Effector memory CD8-positive, alpha-beta T cell (primary cell): ENCODE results near the gene TFE3.

Experiments used
- ATAC-seq: fragments of 150-1000 bp; cut with Tn5 transposase; replicated peaks from 2 replicates; pipeline ENCODE4 v1.10.0; 2021; ENCODE audit warnings: mild to moderate bottlenecking, moderate library complexity
- DNase-seq, 3 experiments: peaks; one replicate each; pipeline ENCODE4 v3.0.0; 2021
- H3K27ac Mint-ChIP-seq, 2 donors: one replicate each; pipeline ENCODE4 v1.8.0; 2022; ENCODE audit warnings: mild to moderate bottlenecking in 2 of 2, mixed read lengths in 2 of 2, moderate library complexity in 2 of 2
- H3K27me3 Mint-ChIP-seq, 2 donors: one replicate each; pipeline ENCODE4 v1.8.0; 2022; ENCODE audit warnings: mixed read lengths in 2 of 2
- H3K36me3 Mint-ChIP-seq: one replicate; pipeline ENCODE4 v1.8.0; 2022; ENCODE audit warnings: mild to moderate bottlenecking, moderate library complexity, mixed read lengths; ENCODE audit not compliant: insufficient read depth
- H3K4me1 Mint-ChIP-seq, 2 donors: one replicate each; pipeline ENCODE4 v1.8.0; 2022; ENCODE audit warnings: low read depth in 2 of 2, mixed read lengths in 2 of 2
- H3K4me3 Mint-ChIP-seq, 2 donors: one replicate each; pipeline ENCODE4 v1.8.0; 2022; ENCODE audit warnings: mild to moderate bottlenecking in 2 of 2, mixed read lengths in 2 of 2, moderate library complexity in 2 of 2
- H3K9me3 Mint-ChIP-seq, 2 donors: one replicate each; pipeline ENCODE4 v1.8.0; 2022; ENCODE audit warnings: mixed read lengths in 2 of 2

Gene TFE3

GRCh38 chrX:49053223-49054072, 10.3 kb upstream of the TFE3 start:
- Mint-ChIP-seq H3K4me3 (peak overlapping the region; percentile 79 to 89), H3K9me3 (no peaks in the 10 kb centered on the region), H3K27ac (peak overlapping the region; percentile 91 to 96), H3K27me3 (no peaks in the 10 kb centered on the region), H3K36me3 (peaks cover 8% of the 10 kb centered on the region), H3K4me1 (peaks cover 20 to 31% of the 10 kb centered on the region in 2 donors)
- peak; percentile 82 for ATAC-seq
- peak; percentile 35 to 42 (median 40) for DNase-seq

GRCh38 chrX:49043987-49044281, 777 bp upstream of the TFE3 start:
- ATAC-seq: no peak

GRCh38 chrX:49042581-49043219, 457 bp downstream of the TFE3 start:
- ATAC-seq (peak; percentile 0), DNase-seq (no peak)
- peaks cover 14 to 30% of the 10 kb centered on the region in 2 donors for H3K4me1 Mint-ChIP-seq

More at GRCh38 chrX:49043987-49044281, 777 bp upstream of the TFE3 start:
- H3K27ac Mint-ChIP-seq: peak overlapping the region; percentile 93 to 95
- peak overlapping the region; percentile 78 to 86 for H3K4me3 Mint-ChIP-seq
- DNase-seq: no peak
- peaks cover 14 to 26% of the 10 kb centered on the region in 2 donors for H3K4me1 Mint-ChIP-seq
- H3K9me3 Mint-ChIP-seq: no peaks in the 10 kb centered on the region
- no peaks in the 10 kb centered on the region for H3K27me3 Mint-ChIP-seq
- peaks cover 6% of the 10 kb centered on the region for H3K36me3 Mint-ChIP-seq

DNA sequence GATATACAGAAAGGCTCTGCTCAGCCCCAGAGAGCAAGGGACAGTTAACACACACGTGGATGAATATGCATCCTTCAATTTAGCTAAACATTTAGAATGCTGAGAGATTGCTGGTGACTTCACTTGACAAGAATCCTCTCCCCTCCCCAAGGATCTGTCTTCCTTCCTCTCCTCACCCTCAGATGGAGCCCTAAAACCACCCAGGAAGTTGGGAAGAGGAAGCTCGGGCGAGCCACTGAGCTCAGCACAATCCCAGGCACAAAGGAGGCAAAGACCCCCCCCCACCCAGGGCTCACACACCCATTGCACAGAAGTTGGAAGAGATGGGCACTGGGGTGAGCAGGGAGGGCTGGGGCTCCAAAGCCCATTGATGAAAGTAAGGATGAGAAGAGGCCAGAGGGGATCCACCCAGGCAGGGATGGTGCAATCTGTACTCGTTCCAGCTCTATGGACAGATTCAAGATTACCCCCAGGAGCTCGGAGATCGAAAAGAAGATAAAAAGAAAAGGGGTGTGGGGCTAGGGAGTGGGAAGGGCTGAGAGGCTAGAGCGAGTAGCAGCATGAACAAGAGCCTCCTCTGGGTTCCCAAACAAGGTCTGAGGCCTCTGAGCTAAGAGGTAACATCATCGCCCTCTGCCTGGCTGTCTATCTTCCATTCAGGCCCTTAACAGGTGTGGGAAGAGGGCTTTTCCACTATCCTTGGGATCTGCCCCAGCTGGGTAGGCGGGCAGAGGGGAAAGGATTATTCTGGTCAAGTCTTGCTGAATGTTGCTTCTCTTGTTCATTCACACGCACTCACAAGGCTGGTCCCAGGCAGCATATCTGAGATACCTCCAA, 1.2 kb downstream of the TFE3 start:
- Mint-ChIP-seq H3K4me3 (peak overlapping the region; percentile 78 to 86), H3K27me3 (no peaks in the 10 kb centered on the region), H3K9me3 (no peaks in the 10 kb centered on the region), H3K36me3 (peaks cover 19% of the 10 kb centered on the region), H3K4me1 (peaks cover 14 to 30% of the 10 kb centered on the region in 2 donors), H3K27ac (peak overlapping the region; percentile 93 to 95)
- no peak for DNase-seq
- ATAC-seq: no peak

More at GRCh38 chrX:49042581-49043219, 457 bp downstream of the TFE3 start:
- Mint-ChIP-seq H3K9me3 (no peaks in the 10 kb centered on the region), H3K36me3 (peaks cover 11% of the 10 kb centered on the region), H3K4me3 (peak overlapping the region; percentile 78 to 86), H3K27ac (peak overlapping the region; percentile 93 to 95), H3K27me3 (no peaks in the 10 kb centered on the region)

DNA sequence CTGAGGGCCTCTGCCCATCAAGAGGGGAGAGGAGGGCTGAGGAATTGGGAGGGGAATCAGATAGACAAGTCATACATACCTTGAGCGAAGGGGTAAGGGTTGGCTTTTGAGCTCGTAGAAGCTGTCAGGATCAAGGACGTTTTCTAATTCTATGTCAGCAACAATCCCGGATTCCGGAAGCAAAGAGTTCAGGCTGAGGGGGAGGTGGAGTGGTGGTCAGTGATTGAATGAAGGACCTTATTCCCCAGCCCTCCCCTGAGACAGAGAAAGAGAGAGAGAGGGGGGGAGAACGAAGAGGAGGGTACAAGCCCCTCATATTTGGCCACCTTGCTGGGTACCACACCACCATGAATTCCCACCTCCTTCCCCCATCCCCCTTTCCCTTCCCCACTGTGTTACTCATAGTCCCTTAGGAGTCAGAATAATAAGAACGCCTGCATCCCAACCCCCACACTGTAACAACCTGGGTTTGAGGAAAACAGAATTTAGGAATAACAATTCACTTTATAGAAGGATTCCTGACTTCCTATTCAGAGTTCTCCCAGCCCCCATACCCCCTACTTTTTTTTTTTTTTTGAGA, 2.7 kb downstream of the TFE3 start:
- H3K27me3 Mint-ChIP-seq: no peaks in the 10 kb centered on the region
- peaks cover 25% of the 10 kb centered on the region for H3K36me3 Mint-ChIP-seq
- H3K4me1 Mint-ChIP-seq: peaks cover 14 to 30% of the 10 kb centered on the region in 2 donors
- H3K27ac Mint-ChIP-seq: peak overlapping the region in 1 of 2 donors; percentile 93
- H3K4me3 Mint-ChIP-seq: peak overlapping the region in 1 of 2 donors; percentile 40
- no peak for DNase-seq
- no peaks in the 10 kb centered on the region for H3K9me3 Mint-ChIP-seq
- ATAC-seq: no peak

DNA sequence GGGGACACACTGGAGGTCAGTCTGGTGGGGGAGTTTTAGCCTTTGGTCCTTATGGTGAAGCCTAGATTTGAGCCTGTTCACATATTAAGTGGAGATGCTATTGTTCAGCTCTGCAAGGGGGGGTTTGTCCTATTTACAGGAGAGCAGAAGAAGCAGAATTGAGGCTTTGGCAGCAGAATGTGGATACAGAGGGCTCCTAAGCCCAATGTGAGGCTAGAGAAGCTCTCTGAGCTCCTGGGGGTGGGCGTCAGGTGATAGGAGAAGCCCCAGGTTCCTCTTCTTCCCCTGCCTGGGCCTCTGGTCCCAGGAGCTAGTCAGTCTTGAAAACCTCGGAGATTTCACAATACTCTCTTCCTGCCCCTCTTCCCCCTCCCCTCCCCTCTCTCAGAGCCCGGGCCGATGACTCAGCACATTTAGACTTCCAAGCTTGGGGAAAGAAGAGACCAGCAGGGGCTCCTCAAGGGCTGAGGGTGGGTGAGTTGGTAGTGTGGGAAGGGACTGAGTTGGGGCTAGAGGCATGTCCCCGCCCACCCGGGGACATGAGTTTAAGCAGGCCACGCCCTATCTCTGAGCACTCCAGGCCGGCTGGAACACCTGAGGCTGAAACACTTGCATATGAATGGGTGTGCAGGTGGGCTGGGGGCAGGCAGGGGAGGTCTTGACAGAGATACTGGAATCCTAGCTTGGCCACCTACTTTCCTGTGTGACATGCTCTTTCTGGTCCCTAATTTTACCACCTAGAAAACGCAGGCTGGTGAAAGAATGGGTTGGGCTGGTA, 3.4 kb downstream of the TFE3 start:
- Mint-ChIP-seq H3K4me1 (peaks cover 14 to 30% of the 10 kb centered on the region in 2 donors), H3K27ac (peak overlapping the region; percentile 54 to 85), H3K27me3 (no peaks in the 10 kb centered on the region), H3K9me3 (no peaks in the 10 kb centered on the region), H3K36me3 (peaks cover 29% of the 10 kb centered on the region), H3K4me3 (peak overlapping the region; percentile 3 to 40)
- peak in 2 of 3 experiments; percentile 3 to 12 for DNase-seq
- ATAC-seq: no peak

DNA sequence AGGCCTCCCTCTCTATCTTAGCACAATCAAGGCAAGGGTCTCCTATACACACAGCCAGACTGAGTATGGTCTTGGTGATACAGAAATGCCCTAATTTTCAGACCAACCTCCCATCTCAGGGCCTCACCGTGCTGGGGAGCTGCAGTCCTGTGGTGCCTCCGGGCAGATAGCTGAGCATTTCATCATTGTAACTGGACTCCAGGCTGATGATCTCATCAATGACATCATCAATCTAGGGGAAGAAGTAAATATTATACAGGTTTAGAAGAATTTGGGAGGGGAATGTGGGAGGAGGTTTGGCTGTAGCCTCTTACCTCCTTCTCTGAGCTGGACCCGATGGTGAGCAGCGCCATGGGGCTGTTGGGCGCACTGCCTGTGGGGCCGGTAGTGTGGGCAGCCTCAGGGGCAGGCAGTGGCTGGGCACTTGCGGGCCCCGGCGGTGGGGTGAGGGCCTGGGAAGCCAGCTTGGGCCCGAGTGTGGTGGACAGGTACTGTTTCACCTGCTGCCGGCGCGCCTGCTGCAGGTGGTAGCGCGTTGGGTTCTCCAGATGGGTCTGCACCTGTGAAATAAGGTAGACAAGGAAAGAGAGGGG, 5.2 kb downstream of the TFE3 start:
- no peak overlapping the region for H3K27ac Mint-ChIP-seq
- no peak overlapping the region for H3K4me3 Mint-ChIP-seq
- DNase-seq (no peak), ATAC-seq (no peak)
- H3K4me1 Mint-ChIP-seq: peaks cover 14 to 26% of the 10 kb centered on the region in 2 donors
- H3K9me3 Mint-ChIP-seq: no peaks in the 10 kb centered on the region
- H3K36me3 Mint-ChIP-seq: peaks cover 42% of the 10 kb centered on the region
- no peaks in the 10 kb centered on the region for H3K27me3 Mint-ChIP-seq

GRCh38 chrX:49030283-49030682, 12.9 kb downstream of the TFE3 start:
- no peaks in the 10 kb centered on the region for H3K4me1 Mint-ChIP-seq
- H3K27me3 Mint-ChIP-seq: no peaks in the 10 kb centered on the region
- H3K4me3 Mint-ChIP-seq: no peak overlapping the region
- DNase-seq: no peak
- H3K36me3 Mint-ChIP-seq: peaks cover 36% of the 10 kb centered on the region
- H3K27ac Mint-ChIP-seq: no peak overlapping the region
- no peak for ATAC-seq
- H3K9me3 Mint-ChIP-seq: no peaks in the 10 kb centered on the region

- Mint-ChIP-seq H3K27ac (no peak overlapping the region), H3K4me3 (no peak overlapping the region), H3K36me3 (peaks cover 35% of the 10 kb centered on the region), H3K9me3 (no peaks in the 10 kb centered on the region), H3K4me1 (no peaks in the 10 kb centered on the region), H3K27me3 (no peaks in the 10 kb centered on the region)
- DNase-seq (no peak), ATAC-seq (no peak)
These were observed 13.3 kb downstream of the TFE3 start for GRCh38 chrX:49029876-49030275.

- ATAC-seq (no peak), DNase-seq (no peak)
- H3K4me1 Mint-ChIP-seq: no peaks in the 10 kb centered on the region
- H3K4me3 Mint-ChIP-seq: no peak overlapping the region
- H3K9me3 Mint-ChIP-seq: no peaks in the 10 kb centered on the region
- H3K36me3 Mint-ChIP-seq: peaks cover 4% of the 10 kb centered on the region
- no peaks in the 10 kb centered on the region for H3K27me3 Mint-ChIP-seq
- H3K27ac Mint-ChIP-seq: no peak overlapping the region
These were observed 23.4 kb downstream of the TFE3 start for GRCh38 chrX:49019599-49020249.

- no peak overlapping the region for H3K27ac Mint-ChIP-seq
- H3K4me1 Mint-ChIP-seq: no peaks in the 10 kb centered on the region
These were observed 24.1 kb downstream of the TFE3 start for GRCh38 chrX:49019050-49019449.

GRCh38 chrX:49003696-49004095, 39.5 kb downstream of the TFE3 start:
- DNase-seq (no peak), ATAC-seq (no peak)
- no peaks in the 10 kb centered on the region for H3K9me3 Mint-ChIP-seq
- H3K4me1 Mint-ChIP-seq: peaks cover 13 to 15% of the 10 kb centered on the region in 2 donors
- H3K4me3 Mint-ChIP-seq: peak overlapping the region; percentile 37 to 41
- H3K36me3 Mint-ChIP-seq: peaks cover 31% of the 10 kb centered on the region
- H3K27ac Mint-ChIP-seq: peak overlapping the region in 1 of 2 donors; percentile 58
- no peaks in the 10 kb centered on the region for H3K27me3 Mint-ChIP-seq

More at GRCh38 chrX:49019050-49019449, 24.1 kb downstream of the TFE3 start:
- peaks cover 4% of the 10 kb centered on the region for H3K36me3 Mint-ChIP-seq
- H3K27me3 Mint-ChIP-seq: no peaks in the 10 kb centered on the region
- H3K4me3 Mint-ChIP-seq: no peak overlapping the region
- DNase-seq (no peak), ATAC-seq (no peak)
- no peaks in the 10 kb centered on the region for H3K9me3 Mint-ChIP-seq
